Smooth muscle cell (in vitro differentiated cells): Measurements from ENCODE around the gene CREBZF. TPM values are rescaled to one million over a fixed set of nuclear protein-coding genes. Genes with fewer than 3 reads are reported as not detected.

Experiments used
- DNase-seq: peaks from one replicate; lab custom pipeline; 2025; ENCODE audit not compliant: unreplicated experiment; lab: John Stamatoyannopoulos, UW
- H2AFZ ChIP-seq: fragments of 200-600 bp; sonication (generic); 2 replicates; pipeline ENCODE4 v1.6.0; 2016; ENCODE audit warnings: antibody characterized with exemption, low read depth, mild to moderate bottlenecking
- H3F3A ChIP-seq: fragments of 200-600 bp; sonication (generic); 2 replicates; pipeline ENCODE4 v1.6.0; 2017; ENCODE audit warnings: antibody characterized with exemption, low read depth
- H3K27ac ChIP-seq: fragments of 200-600 bp; sonication (generic); 2 replicates; pipeline ENCODE4 v1.5.1; 2016; ENCODE audit warnings: low read depth, mild to moderate bottlenecking
- H3K27me3 ChIP-seq: fragments of 200-600 bp; sonication (generic); 2 replicates; pipeline ENCODE4 v1.6.1; 2016; ENCODE audit warnings: low read depth, mild to moderate bottlenecking
- H3K36me3 ChIP-seq: fragments of 200-600 bp; sonication (generic); 2 replicates; pipeline ENCODE4 v1.5.1; 2016; ENCODE audit warnings: low read depth
- H3K4me1 ChIP-seq: fragments of 200-600 bp; sonication (generic); 2 replicates; pipeline ENCODE4 v1.5.1; 2016; ENCODE audit warnings: low read depth
- H3K4me2 ChIP-seq: fragments of 200-600 bp; sonication (generic); 2 replicates; pipeline ENCODE4 v1.6.0; 2016; ENCODE audit warnings: mild to moderate bottlenecking
- H3K4me3 ChIP-seq: fragments of 200-600 bp; sonication (generic); 2 replicates; pipeline ENCODE4 v1.5.1; 2016; ENCODE audit warnings: mild to moderate bottlenecking
- H3K79me2 ChIP-seq: fragments of 200-600 bp; sonication (generic); 2 replicates; pipeline ENCODE4 v1.6.0; 2016; ENCODE audit warnings: low read depth, mild to moderate bottlenecking
- H3K9ac ChIP-seq: fragments of 200-600 bp; sonication (generic); 2 replicates; pipeline ENCODE4 v1.6.0; 2016; ENCODE audit warnings: low read depth
- H3K9me3 ChIP-seq: fragments of 200-600 bp; sonication (generic); replicated peaks from 2 replicates; pipeline ENCODE4 v1.5.1; 2016; ENCODE audit warnings: low read depth
- H4K20me1 ChIP-seq: fragments of 200-600 bp; sonication (generic); 2 replicates; pipeline ENCODE4 v1.6.0; 2016; ENCODE audit warnings: low read depth
- CTCF ChIP-seq: fragments of 200-600 bp; sonication (generic); IDR thresholded peaks from 2 replicates; pipeline ENCODE4 v1.5.1; 2017; ENCODE audit warnings: borderline replicate concordance, mild to moderate bottlenecking, antibody characterized with exemption; ENCODE audit not compliant: insufficient read depth, poor library complexity, severe bottlenecking
- WGBS: methylation state at CpG from one replicate; pipeline ENCODE4 v1.1.7; 2016; ENCODE audit warnings: low lambda C conversion rate; 5-methylcytosine and 5-hydroxymethylcytosine counted together
- polyA plus RNA-seq: library from polyadenylated mRNA; unstranded; fragments of >200 nt; fragmentation: Nextera tagmentation; extraction: Ambion mirVana; gene quantifications from 2 replicates; pipeline ENCODE4 v1.2.1, GENCODE V29; 2016
- total RNA-seq: library from RNA; depleted of rRNA; stranded (reverse); fragments of >200 nt; gene quantifications from 2 replicates; pipeline ENCODE4 v1.2.3, GENCODE V29; 2014

Gene CREBZF
- total and polyA plus RNA-seq, 2 experiments from 2014 or later, result 25.1 to 33.9 TPM

- TF ChIP-seq CTCF, result no peak
- no peak for DNase-seq
- no peak overlapping the region for H3K4me3 ChIP-seq
- WGBS, result 88% methylated on average over 2 of the region's 2 CpGs
- no peak overlapping the region for H3K4me2 ChIP-seq
- H2AFZ ChIP-seq, result no peak overlapping the region
- no peaks in the 10 kb centered on the region for H3K4me1 ChIP-seq
- H3F3A ChIP-seq, result no peaks in the 10 kb centered on the region
- no peak overlapping the region for H3K9ac ChIP-seq
- H3K27ac ChIP-seq, result no peak overlapping the region
- H3K27me3 ChIP-seq, result no peaks in the 10 kb centered on the region
- H3K36me3 ChIP-seq, result no peaks in the 10 kb centered on the region
- no peaks in the 10 kb centered on the region for H3K9me3 ChIP-seq
- H3K79me2 ChIP-seq, result no peaks in the 10 kb centered on the region
- no peaks in the 10 kb centered on the region for H4K20me1 ChIP-seq
These were observed 35.2 kb upstream of the CREBZF start for GRCh38 chr11:85699957-85700741.

- no peaks in the 10 kb centered on the region for H3K79me2 ChIP-seq
- H3K27ac ChIP-seq, result no peak overlapping the region
- no peaks in the 10 kb centered on the region for H3K4me1 ChIP-seq
- H3K27me3 ChIP-seq, result no peaks in the 10 kb centered on the region
- H3K4me3 ChIP-seq, result no peak overlapping the region
- H2AFZ ChIP-seq, result no peak overlapping the region
- H3K4me2 ChIP-seq, result no peak overlapping the region
- DNase-seq, result no peak
- no peak overlapping the region for H3K9ac ChIP-seq
- no peaks in the 10 kb centered on the region for H3F3A ChIP-seq
- H4K20me1 ChIP-seq, result no peaks in the 10 kb centered on the region
- no peaks in the 10 kb centered on the region for H3K36me3 ChIP-seq
- H3K9me3 ChIP-seq, result no peaks in the 10 kb centered on the region
- WGBS, result 96% methylated on average over 1 of the region's 1 CpG
- no peak for TF ChIP-seq CTCF
These were observed 33.3 kb upstream of the CREBZF start for GRCh38 chr11:85698195-85698594.

GRCh38 chr11:85697747-85698146 is 32.8 kb upstream of the CREBZF start:
- Histone ChIP-seq H3K9ac (no peak overlapping the region), H3K4me2 (no peak overlapping the region)
- no peak for TF ChIP-seq CTCF

GRCh38 chr11:85695546-85695945 is 30.6 kb upstream of the CREBZF start:
- Histone ChIP-seq H4K20me1 (no peaks in the 10 kb centered on the region), H3K9me3 (no peaks in the 10 kb centered on the region), H3F3A (no peaks in the 10 kb centered on the region), H3K79me2 (no peaks in the 10 kb centered on the region), H3K27ac (no peak overlapping the region), H3K4me1 (no peaks in the 10 kb centered on the region), H3K4me2 (no peak overlapping the region), H3K27me3 (no peaks in the 10 kb centered on the region), H3K36me3 (no peaks in the 10 kb centered on the region), H3K9ac (no peak overlapping the region), H3K4me3 (no peak overlapping the region), H2AFZ (no peak overlapping the region)
- no peak for TF ChIP-seq CTCF
- no peak for DNase-seq

More at GRCh38 chr11:85697747-85698146, 32.8 kb upstream of the CREBZF start:
- Histone ChIP-seq H2AFZ (no peak overlapping the region), H3K27ac (no peak overlapping the region), H3K4me1 (no peaks in the 10 kb centered on the region), H3K4me3 (no peak overlapping the region), H4K20me1 (no peaks in the 10 kb centered on the region), H3K27me3 (no peaks in the 10 kb centered on the region), H3F3A (no peaks in the 10 kb centered on the region), H3K79me2 (no peaks in the 10 kb centered on the region), H3K36me3 (no peaks in the 10 kb centered on the region), H3K9me3 (no peaks in the 10 kb centered on the region)
- 91% methylated on average over 2 of the region's 2 CpGs for WGBS
- no peak for DNase-seq
